ENCODE results near the gene CA5A. TPM values are rescaled to one million over a fixed set of nuclear protein-coding genes. Genes with fewer than 3 reads are reported as not detected.

The CA5A gene
- total and polyA plus RNA-seq, 2 of the 13 experiments (the other 11 are each of a cell fraction or from before 2014, with no cell fraction given), result 66.8 to 106 TPM

GRCh38 chr16:87847785-87848675, 88.3 kb downstream of the CA5A start (continued):
- TF ChIP-seq, protein P1, sequence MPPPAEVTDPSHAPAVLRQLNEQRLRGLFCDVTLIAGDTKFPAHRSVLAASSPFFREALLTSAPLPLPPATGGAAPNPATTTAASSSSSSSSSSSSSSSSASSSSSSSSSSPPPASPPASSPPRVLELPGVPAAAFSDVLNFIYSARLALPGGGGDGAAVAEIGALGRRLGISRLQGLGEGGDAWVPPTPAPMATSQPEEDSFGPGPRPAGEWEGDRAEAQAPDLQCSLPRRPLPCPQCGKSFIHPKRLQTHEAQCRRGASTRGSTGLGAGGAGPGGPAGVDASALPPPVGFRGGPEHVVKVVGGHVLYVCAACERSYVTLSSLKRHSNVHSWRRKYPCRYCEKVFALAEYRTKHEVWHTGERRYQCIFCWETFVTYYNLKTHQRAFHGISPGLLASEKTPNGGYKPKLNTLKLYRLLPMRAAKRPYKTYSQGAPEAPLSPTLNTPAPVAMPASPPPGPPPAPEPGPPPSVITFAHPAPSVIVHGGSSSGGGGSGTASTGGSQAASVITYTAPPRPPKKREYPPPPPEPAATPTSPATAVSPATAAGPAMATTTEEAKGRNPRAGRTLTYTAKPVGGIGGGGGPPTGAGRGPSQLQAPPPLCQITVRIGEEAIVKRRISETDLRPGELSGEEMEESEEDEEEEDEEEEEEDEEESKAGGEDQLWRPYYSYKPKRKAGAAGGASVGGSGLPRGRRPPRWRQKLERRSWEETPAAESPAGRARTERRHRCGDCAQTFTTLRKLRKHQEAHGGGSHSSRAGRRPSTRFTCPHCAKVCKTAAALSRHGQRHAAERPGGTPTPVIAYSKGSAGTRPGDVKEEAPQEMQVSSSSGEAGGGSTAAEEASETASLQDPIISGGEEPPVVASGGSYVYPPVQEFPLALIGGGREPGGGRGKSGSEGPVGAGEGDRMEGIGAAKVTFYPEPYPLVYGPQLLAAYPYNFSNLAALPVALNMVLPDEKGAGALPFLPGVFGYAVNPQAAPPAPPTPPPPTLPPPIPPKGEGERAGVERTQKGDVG (CRISPR knock-in tag; IDR thresholded peaks at IDR 0.05; ENCODE audit: borderline replicate concordance), result peak; percentile 68; the same call in 1 of the 2 replicates
- TF ChIP-seq YEATS2 (CRISPR knock-in tag; IDR thresholded peaks at IDR 0.05; ENCODE audit: borderline replicate concordance), result peak; percentile 14; the same call in 1 of the 2 replicates
- TF ChIP-seq PAX8 (CRISPR knock-in tag; IDR thresholded peaks at IDR 0.05; ENCODE audit: borderline replicate concordance), result peak; percentile 27; the same call in 1 of the 2 replicates
- peak; percentile 62 for TF ChIP-seq SMAD9 (CRISPR knock-in tag; IDR thresholded peaks at IDR 0.05)
- TF ChIP-seq ZNF510 (CRISPR knock-in tag; IDR thresholded peaks at IDR 0.05; ENCODE audit: low read depth), result peak; percentile 54; the same call in 1 of the 2 replicates
- peak; percentile 65 for TF ChIP-seq ZNF160 (CRISPR knock-in tag; IDR thresholded peaks at IDR 0.05)
- peak; percentile 87; the same call in 1 of the 2 replicates for TF ChIP-seq ZNF556 (CRISPR knock-in tag; IDR thresholded peaks at IDR 0.05; ENCODE audit: borderline replicate concordance)
- TF ChIP-seq HMG20B (CRISPR knock-in tag; conservative IDR thresholded peaks at IDR 0.05), result peak; percentile 37
- no peak for TF ChIP-seq ZHX2 (IDR thresholded peaks at IDR 0.05; ENCODE audit: low read depth)
- no peak for TF ChIP-seq ZHX2 (CRISPR knock-in tag; IDR thresholded peaks at IDR 0.05; ENCODE audit: borderline replicate concordance)
- TF ChIP-seq SIX4 (CRISPR knock-in tag; IDR thresholded peaks at IDR 0.05), result no peak
- TF ChIP-seq ONECUT2 (CRISPR knock-in tag; IDR thresholded peaks at IDR 0.05), result peak; percentile 65; the same call in 1 of the 2 replicates
- TF ChIP-seq AFF4 (CRISPR knock-in tag; IDR thresholded peaks at IDR 0.05), result no peak
- TF ChIP-seq ZFX (CRISPR knock-in tag; IDR thresholded peaks at IDR 0.05; ENCODE audit: low read depth), result peak; percentile 91
- no peak for TF ChIP-seq SNRNP70 (IDR thresholded peaks at IDR 0.05; ENCODE audit: low read depth, low read length)
